GM23338 (cell line): ENCODE measurements around the gene CCR4. TPM values are rescaled to one million over a fixed set of nuclear protein-coding genes. Genes with fewer than 3 reads are reported as not detected.
"Not testable (repeated sequence)": the region's sequence is repeated elsewhere in the genome, so short reads cannot be mapped to it uniquely, and the experiment has no call there.

Experiments used
- ATAC-seq: fragments of 200-7000 bp; cut with Tn5 transposase; 3 replicates; pipeline ENCODE4 v1.9.1; 2020
- DNase-seq: peaks from one replicate; pipeline ENCODE4 v3.0.0-alpha.2; 2015; ENCODE audit warnings: low spot score
- H2AFZ ChIP-seq: fragments of 200-600 bp; sonication (generic); 2 replicates; pipeline ENCODE4 v1.8.0; 2016; ENCODE audit warnings: antibody characterized with exemption, mild to moderate bottlenecking, moderate library complexity
- H3F3A ChIP-seq: fragments of 200-600 bp; sonication (generic); replicated peaks from 2 replicates; pipeline ENCODE4 v1.8.0; 2017; ENCODE audit warnings: antibody characterized with exemption, mixed run types, low read depth
- H3K27ac ChIP-seq: fragments of 200-600 bp; sonication (generic); 2 replicates; pipeline ENCODE4 v1.6.1; 2016; ENCODE audit warnings: low read depth
- H3K27me3 ChIP-seq: fragments of 200-600 bp; sonication (generic); 2 replicates; pipeline ENCODE4 v1.8.0; 2016; ENCODE audit warnings: mild to moderate bottlenecking, mixed run types, moderate library complexity; ENCODE audit not compliant: insufficient read depth
- H3K36me3 ChIP-seq: fragments of 200-600 bp; sonication (generic); 2 replicates; pipeline ENCODE4 v1.8.0; 2016; ENCODE audit warnings: mild to moderate bottlenecking; ENCODE audit not compliant: insufficient read depth
- H3K4me1 ChIP-seq: fragments of 200-600 bp; sonication (generic); 2 replicates; pipeline ENCODE4 v1.8.0; 2016; ENCODE audit warnings: mild to moderate bottlenecking, moderate library complexity; ENCODE audit not compliant: insufficient read depth
- H3K4me2 ChIP-seq: fragments of 200-600 bp; sonication (generic); 2 replicates; pipeline ENCODE4 v1.7.1; 2017; ENCODE audit warnings: mixed run types
- H3K4me3 ChIP-seq: fragments of 200-600 bp; sonication (generic); 2 replicates; pipeline ENCODE4 v1.6.1; 2016; ENCODE audit warnings: mixed run types
- H3K79me2 ChIP-seq: fragments of 200-600 bp; sonication (generic); replicated peaks from 2 replicates; pipeline ENCODE4 v1.8.0; 2017; ENCODE audit warnings: mild to moderate bottlenecking; ENCODE audit not compliant: insufficient read depth
- H3K9me2 ChIP-seq: fragments of 200-600 bp; sonication (generic); 2 replicates; pipeline ENCODE4 v1.8.0; 2017; ENCODE audit not compliant: insufficient read depth
- H4K20me1 ChIP-seq: fragments of 200-600 bp; sonication (generic); replicated peaks from 2 replicates; pipeline ENCODE4 v1.8.0; 2017; ENCODE audit warnings: mild to moderate bottlenecking; ENCODE audit not compliant: insufficient read depth
- H3K27ac Mint-ChIP-seq: 2 replicates; pipeline ENCODE4 v1.8.0; 2020; ENCODE audit warnings: inconsistent platforms, mild to moderate bottlenecking, moderate library complexity, mixed read lengths
- H3K27me3 Mint-ChIP-seq: 3 replicates; pipeline ENCODE4 v1.8.0; 2022; ENCODE audit warnings: low read depth, mild to moderate bottlenecking, moderate library complexity, mixed read lengths, inconsistent platforms; ENCODE audit not compliant: insufficient read depth, poor library complexity
- H3K36me3 Mint-ChIP-seq: 3 replicates; pipeline ENCODE4 v1.8.0; 2021; ENCODE audit warnings: low read depth, mild to moderate bottlenecking, inconsistent platforms, moderate library complexity, mixed read lengths
- H3K4me1 Mint-ChIP-seq: 3 replicates; pipeline ENCODE4 v1.8.0; 2020; ENCODE audit warnings: mild to moderate bottlenecking, inconsistent platforms, mixed read lengths
- H3K4me3 Mint-ChIP-seq: 3 replicates; pipeline ENCODE4 v1.8.0; 2021; ENCODE audit warnings: moderate library complexity, mild to moderate bottlenecking, inconsistent platforms, mixed read lengths
- H3K9me3 Mint-ChIP-seq: 3 replicates; pipeline ENCODE4 v1.8.0; 2020; ENCODE audit warnings: moderate library complexity, mild to moderate bottlenecking, inconsistent platforms, mixed read lengths
- CREB1 ChIP-seq: fragments of 250-450 bp; sonication (Bioruptor Pico); IDR thresholded peaks from 2 replicates; pipeline ENCODE4 v1.5.0; 2020; ENCODE audit warnings: low read depth, mild to moderate bottlenecking, moderate library complexity
- EZH2 ChIP-seq: fragments of 200-600 bp; sonication (generic); IDR thresholded peaks from one replicate; pipeline ENCODE4 v1.8.0; 2017; ENCODE audit warnings: antibody characterized with exemption, mild to moderate bottlenecking, low read depth; ENCODE audit not compliant: unreplicated experiment
- JUNB ChIP-seq: IDR thresholded peaks from one replicate; pipeline ENCODE4 v1.6.1; 2016; ENCODE audit warnings: antibody characterized with exemption; ENCODE audit not compliant: unreplicated experiment
- POLR2AphosphoS5 ChIP-seq: IDR thresholded peaks from 2 replicates; pipeline ENCODE4 v1.6.1; 2016; ENCODE audit warnings: antibody characterized with exemption, low read depth
- REST ChIP-seq: IDR thresholded peaks from one replicate; pipeline ENCODE4 v1.6.1; 2018; ENCODE audit warnings: antibody characterized with exemption; ENCODE audit not compliant: unreplicated experiment
- ZNF331 ChIP-seq: fragments of 250-450 bp; sonication (Bioruptor Pico); IDR thresholded peaks from 2 replicates; pipeline ENCODE4 v1.5.0; 2020; ENCODE audit warnings: low read depth, mild to moderate bottlenecking, moderate library complexity
- polyA plus RNA-seq: library from polyadenylated mRNA; unstranded; fragments of >200 nt; fragmentation: Nextera tagmentation; extraction: Ambion mirVana; gene quantifications from 2 replicates; pipeline ENCODE4 v1.2.1, GENCODE V29; 2016
- total RNA-seq: library from RNA; depleted of rRNA; stranded (reverse); fragments of >200 nt; shearing (Covaris generic); gene quantifications from 2 replicates; pipeline ENCODE4 v1.2.3, GENCODE V29; 2014
- TF ChIP-seq, protein P1 (sequence below), 2 experiments: fragments of 200-600 bp in 1 of 2; sonication (generic) in 1 of 2; conservative IDR thresholded peaks; 2 replicates each; pipeline versions ENCODE4 v1.5.1 to v1.6.1; 2016 to 2017; ENCODE audit warnings: antibody characterized with exemption in 2 of 2, low read depth in 2 of 2, mild to moderate bottlenecking in 2 of 2, moderate library complexity in 1 of 2
- TF ChIP-seq, protein P2 (sequence below): IDR thresholded peaks from 2 replicates; pipeline ENCODE4 v1.6.1; 2016; ENCODE audit warnings: antibody characterized with exemption

Gene CCR4
- total and polyA plus RNA-seq, 2 experiments from 2014 or later = 0.10 to 0.35 TPM

DNA sequence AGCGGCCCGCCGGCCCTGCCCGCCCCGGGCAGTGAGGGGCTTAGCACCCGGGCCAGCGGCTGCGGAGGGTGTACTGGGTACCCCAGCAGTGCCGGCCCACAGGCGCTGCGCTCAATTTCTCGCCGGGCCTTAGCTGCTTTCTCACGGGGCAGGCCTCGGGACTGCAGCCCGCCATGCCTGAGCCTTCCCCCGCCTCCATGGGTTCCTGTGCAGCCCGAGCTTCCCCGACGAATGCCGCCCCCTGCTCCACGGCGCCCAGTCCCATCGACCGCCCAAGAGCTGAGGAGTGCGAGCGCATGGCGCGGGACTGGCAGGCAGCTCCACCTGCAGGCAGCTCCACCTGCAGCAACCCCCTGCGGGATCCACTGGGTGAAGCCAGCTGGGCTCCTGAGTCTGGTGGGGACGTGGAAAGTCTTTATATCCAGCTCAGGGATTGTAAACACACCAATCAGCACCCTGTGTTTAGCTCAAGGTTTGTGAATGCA is 48.5 kb upstream of the CCR4 start:
- TF ChIP-seq, protein P1, sequence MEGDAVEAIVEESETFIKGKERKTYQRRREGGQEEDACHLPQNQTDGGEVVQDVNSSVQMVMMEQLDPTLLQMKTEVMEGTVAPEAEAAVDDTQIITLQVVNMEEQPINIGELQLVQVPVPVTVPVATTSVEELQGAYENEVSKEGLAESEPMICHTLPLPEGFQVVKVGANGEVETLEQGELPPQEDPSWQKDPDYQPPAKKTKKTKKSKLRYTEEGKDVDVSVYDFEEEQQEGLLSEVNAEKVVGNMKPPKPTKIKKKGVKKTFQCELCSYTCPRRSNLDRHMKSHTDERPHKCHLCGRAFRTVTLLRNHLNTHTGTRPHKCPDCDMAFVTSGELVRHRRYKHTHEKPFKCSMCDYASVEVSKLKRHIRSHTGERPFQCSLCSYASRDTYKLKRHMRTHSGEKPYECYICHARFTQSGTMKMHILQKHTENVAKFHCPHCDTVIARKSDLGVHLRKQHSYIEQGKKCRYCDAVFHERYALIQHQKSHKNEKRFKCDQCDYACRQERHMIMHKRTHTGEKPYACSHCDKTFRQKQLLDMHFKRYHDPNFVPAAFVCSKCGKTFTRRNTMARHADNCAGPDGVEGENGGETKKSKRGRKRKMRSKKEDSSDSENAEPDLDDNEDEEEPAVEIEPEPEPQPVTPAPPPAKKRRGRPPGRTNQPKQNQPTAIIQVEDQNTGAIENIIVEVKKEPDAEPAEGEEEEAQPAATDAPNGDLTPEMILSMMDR (conservative IDR thresholded peaks at IDR 0.05; ENCODE audit: low read depth in 2 of 2) = peak; percentile 50 to 88
- peak; percentile 33; the same call in 1 of the 2 replicates for TF ChIP-seq POLR2AphosphoS5
- H3K27ac Mint-ChIP-seq, H3K36me3 ChIP-seq, H3K9me2 ChIP-seq, H2AFZ ChIP-seq, H3K27me3 ChIP-seq, H3K27ac ChIP-seq, H3K79me2 ChIP-seq: not testable (repeated sequence)
- H3K36me3 Mint-ChIP-seq = peaks cover 26% of the 10 kb centered on the region
- H3K4me1 ChIP-seq = peaks cover 14% of the 10 kb centered on the region
- H3K4me3 Mint-ChIP-seq = peak overlapping the region; percentile 68
- peaks cover 15% of the 10 kb centered on the region for H3K4me1 Mint-ChIP-seq
- ATAC-seq = peak; percentile 70
- peaks cover 34% of the 10 kb centered on the region for H3F3A ChIP-seq
- peaks cover 14% of the 10 kb centered on the region for H3K9me3 Mint-ChIP-seq
- peaks cover 40% of the 10 kb centered on the region for H3K27me3 Mint-ChIP-seq
- H4K20me1 ChIP-seq = peaks cover 19% of the 10 kb centered on the region; the same call in 1 of the 2 replicates
- peak; percentile 76 for DNase-seq
- H3K4me3 ChIP-seq = peak overlapping the region; percentile 40
- H3K4me2 ChIP-seq = peak overlapping the region; percentile 52; the same call in 1 of the 2 replicates

DNA sequence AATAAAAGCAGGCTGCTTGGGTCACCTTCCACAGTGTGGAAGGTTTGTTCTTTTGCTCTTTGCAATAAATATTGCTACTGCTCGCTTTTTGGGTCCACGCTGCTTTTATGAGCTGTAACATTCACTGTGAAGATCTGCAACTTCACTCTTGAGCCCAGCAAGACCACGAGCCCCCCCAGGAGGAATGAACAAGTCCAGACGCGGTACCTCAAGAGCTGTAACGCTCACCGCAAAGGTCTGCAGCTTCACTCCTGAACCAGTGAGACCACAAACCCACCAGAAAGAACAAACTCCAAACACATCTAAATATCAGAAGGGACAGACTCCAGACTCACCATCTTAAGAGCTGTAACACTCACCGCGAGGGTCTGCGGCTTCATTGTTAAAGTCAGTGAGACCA is 47.5 kb upstream of the CCR4 start:
- TF ChIP-seq ZNF331 (CRISPR knock-in tag) (no peak), REST (no peak), CREB1 (CRISPR knock-in tag) (no peak), EZH2 (no peak), JUNB (no peak)
- TF ChIP-seq, protein P2, sequence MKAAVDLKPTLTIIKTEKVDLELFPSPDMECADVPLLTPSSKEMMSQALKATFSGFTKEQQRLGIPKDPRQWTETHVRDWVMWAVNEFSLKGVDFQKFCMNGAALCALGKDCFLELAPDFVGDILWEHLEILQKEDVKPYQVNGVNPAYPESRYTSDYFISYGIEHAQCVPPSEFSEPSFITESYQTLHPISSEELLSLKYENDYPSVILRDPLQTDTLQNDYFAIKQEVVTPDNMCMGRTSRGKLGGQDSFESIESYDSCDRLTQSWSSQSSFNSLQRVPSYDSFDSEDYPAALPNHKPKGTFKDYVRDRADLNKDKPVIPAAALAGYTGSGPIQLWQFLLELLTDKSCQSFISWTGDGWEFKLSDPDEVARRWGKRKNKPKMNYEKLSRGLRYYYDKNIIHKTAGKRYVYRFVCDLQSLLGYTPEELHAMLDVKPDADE = no peak
- Histone ChIP-seq H3K4me2 (no peak overlapping the region), H3K9me2 (no peaks in the 10 kb centered on the region), H3F3A (peaks cover 24% of the 10 kb centered on the region), H3K4me1 (peaks cover 6% of the 10 kb centered on the region), H4K20me1 (peaks cover 9% of the 10 kb centered on the region; the same call in 1 of the 2 replicates), H3K27me3 (no peaks in the 10 kb centered on the region), H3K4me3 (no peak overlapping the region), H3K79me2 (no peaks in the 10 kb centered on the region), H3K36me3 (no peaks in the 10 kb centered on the region), H3K27ac (no peak overlapping the region), H2AFZ (no peak overlapping the region)
- no peak for DNase-seq
- Mint-ChIP-seq H3K36me3 (peaks cover 17% of the 10 kb centered on the region), H3K9me3 (peaks cover 14% of the 10 kb centered on the region), H3K27me3 (peaks cover 40% of the 10 kb centered on the region), H3K4me1 (peaks cover 7% of the 10 kb centered on the region), H3K27ac (no peak overlapping the region), H3K4me3 (no peak overlapping the region)
- ATAC-seq = no peak
